ENCODE data around the gene STK38.
A peak's percentile ranks its signal among the peaks of the same experiment; 100 is the strongest.
"Not testable (repeated sequence)": the region's sequence is repeated elsewhere in the genome, so short reads cannot be mapped to it uniquely, and the experiment has no call there.

STK38 gene

DNA sequence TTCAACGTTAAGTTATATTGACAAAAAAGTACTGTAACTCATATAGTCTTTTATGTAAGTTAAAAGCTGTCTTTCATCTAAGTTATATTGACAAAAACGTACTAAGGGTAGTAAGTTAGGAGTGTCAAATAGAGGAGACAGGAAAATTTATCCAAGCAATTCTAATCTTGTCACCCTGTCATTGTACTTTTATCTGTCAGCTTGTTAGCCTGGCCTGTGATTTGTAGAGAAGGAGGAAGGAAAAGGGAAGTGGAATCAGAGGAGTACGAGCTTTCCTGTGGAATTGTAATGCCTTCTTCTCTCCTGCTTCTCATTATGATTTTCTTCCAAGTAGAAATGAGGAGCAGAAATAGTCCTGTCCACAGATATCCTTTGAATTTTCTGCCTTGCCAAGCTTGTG is 85.6 kb downstream of the STK38 start:
- Mint-ChIP-seq H3K4me1 (ENCODE audit: low read depth) (peaks cover 35% of the 10 kb centered on the region), H3K4me3 (no peak overlapping the region), H3K27ac (no peak overlapping the region), H3K9me3 (no peaks in the 10 kb centered on the region), H3K27me3 (no peaks in the 10 kb centered on the region), H3K36me3 (ENCODE audit: low read depth) (peaks cover 34% of the 10 kb centered on the region)

DNA sequence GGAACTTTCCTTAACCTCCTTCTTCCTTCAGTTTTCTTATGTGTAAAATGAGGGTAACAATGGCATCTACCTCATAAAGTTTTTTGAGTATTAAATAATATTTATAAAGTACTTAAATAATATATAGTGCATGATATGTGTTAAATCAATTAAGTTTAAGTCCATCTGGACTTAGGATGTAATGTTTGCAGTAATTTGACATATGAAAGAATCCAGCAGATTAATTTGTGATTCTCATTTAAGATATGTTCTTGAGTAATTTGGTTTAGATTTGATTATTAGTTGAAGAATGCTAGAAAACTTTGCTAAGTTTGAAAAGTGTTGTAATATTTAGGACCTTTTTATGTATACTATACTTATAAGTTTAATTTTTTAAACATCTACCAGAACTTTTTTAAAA is 86.4 kb downstream of the STK38 start:
- Mint-ChIP-seq H3K4me1 (ENCODE audit: low read depth) (peaks cover 35% of the 10 kb centered on the region), H3K27me3 (no peaks in the 10 kb centered on the region), H3K27ac (no peak overlapping the region), H3K9me3 (no peaks in the 10 kb centered on the region), H3K4me3 (no peak overlapping the region), H3K36me3 (ENCODE audit: low read depth) (peaks cover 31% of the 10 kb centered on the region)

DNA sequence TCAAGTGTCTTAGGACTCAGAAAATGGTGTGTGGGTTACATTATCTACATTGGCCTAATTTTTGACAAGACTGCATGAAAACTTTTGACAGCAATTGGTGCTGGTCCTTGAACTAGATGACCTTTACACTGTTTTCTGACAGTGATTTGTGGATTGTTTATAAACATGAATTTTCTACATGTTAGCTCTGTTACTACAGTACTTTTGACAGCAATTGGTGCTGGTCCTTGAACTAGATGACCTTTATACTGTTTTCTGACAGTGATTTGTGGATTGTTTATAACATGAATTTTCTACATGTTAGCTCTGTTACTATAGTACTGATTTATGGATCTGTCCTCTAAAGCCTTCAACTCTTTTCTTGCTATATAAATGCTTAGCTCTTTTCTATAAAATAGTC is 87.8 kb downstream of the STK38 start:
- H3K27ac Mint-ChIP-seq: no peak overlapping the region
- peaks cover 32% of the 10 kb centered on the region for H3K4me1 Mint-ChIP-seq (ENCODE audit: low read depth)
- H3K27me3 Mint-ChIP-seq: no peaks in the 10 kb centered on the region
- peaks cover 27% of the 10 kb centered on the region for H3K36me3 Mint-ChIP-seq (ENCODE audit: low read depth)
- H3K4me3 Mint-ChIP-seq: no peak overlapping the region
- H3K9me3 Mint-ChIP-seq: no peaks in the 10 kb centered on the region

DNA sequence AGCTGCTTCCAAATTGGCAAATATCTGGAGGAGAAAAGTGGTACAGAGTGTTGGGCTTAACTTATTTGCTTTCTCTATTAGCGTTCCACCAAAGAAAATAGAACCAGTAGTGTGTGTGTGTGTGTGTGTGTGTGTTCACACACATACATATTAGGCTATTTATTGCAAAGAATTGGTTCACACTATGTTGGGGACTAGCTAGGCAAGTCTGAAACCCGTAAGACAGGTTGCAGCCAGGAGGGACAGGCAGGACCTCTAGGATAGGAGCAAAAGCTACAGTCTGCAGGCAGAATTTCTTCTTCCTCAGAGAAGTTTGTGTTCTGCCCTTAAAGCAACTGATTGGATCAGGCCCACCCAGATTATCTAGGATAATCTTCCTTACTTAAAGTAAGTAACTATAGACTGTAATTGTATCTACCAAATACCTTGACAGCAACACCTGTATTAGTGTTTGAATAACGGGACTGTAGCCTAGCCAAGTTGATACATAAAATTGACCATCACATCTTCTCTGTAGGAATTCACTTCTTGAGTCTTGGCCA is 91.7 kb downstream of the STK38 start:
- Mint-ChIP-seq H3K27ac (no peak overlapping the region), H3K4me1 (ENCODE audit: low read depth) (peaks cover 17% of the 10 kb centered on the region), H3K36me3 (ENCODE audit: low read depth) (peaks cover 25% of the 10 kb centered on the region), H3K9me3 (no peaks in the 10 kb centered on the region), H3K4me3 (no peak overlapping the region), H3K27me3 (no peaks in the 10 kb centered on the region)

DNA sequence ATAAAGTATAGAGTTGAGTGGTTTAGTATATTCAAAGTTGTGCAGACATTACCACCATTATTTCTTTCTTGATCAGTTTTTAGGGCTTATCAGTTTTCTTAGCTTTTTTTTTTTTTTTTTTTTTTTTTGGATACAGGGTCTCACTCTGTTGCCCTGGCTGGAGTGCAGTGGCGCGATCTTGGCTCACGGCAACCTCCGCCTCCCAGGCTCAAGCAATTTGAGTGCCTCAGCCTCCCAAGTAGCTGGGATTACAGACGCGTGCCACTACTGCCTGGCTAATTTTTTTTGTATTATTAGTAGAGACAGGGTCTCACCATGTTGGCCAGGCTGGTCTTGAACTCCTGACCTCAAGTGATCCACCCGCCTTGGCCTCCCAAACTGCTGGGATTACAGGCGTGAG is 94.4 kb downstream of the STK38 start:
- not testable (repeated sequence) for H3K27me3 Mint-ChIP-seq, H3K27ac Mint-ChIP-seq, H3K4me3 Mint-ChIP-seq, H3K9me3 Mint-ChIP-seq
- H3K4me1 Mint-ChIP-seq (ENCODE audit: low read depth): peaks cover 30% of the 10 kb centered on the region
- peaks cover 45% of the 10 kb centered on the region for H3K36me3 Mint-ChIP-seq (ENCODE audit: low read depth)

DNA sequence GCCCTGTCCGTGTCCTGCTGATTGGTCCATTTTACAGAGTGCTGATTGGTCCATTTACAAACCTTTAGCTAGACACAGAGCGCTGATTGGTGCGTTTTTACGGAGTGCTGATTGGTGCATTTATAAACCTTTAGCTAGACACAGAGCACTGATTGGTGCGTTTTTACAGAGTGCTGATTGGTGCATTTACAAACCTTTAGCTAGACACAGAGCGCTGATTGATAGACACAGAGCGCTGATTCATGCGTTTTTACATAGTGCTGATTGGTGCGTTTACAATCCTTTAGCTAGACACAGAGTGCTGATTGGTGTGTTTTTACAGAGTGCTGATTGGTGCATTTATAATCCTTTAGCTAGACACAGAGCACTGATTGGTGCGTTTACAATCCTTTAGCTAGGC is 98.1 kb downstream of the STK38 start:
- peaks cover 47% of the 10 kb centered on the region for H3K36me3 Mint-ChIP-seq (ENCODE audit: low read depth)
- H3K4me1 Mint-ChIP-seq (ENCODE audit: low read depth): peaks cover 52% of the 10 kb centered on the region
- H3K4me3 Mint-ChIP-seq, H3K27ac Mint-ChIP-seq, H3K27me3 Mint-ChIP-seq, H3K9me3 Mint-ChIP-seq: not testable (repeated sequence)

DNA sequence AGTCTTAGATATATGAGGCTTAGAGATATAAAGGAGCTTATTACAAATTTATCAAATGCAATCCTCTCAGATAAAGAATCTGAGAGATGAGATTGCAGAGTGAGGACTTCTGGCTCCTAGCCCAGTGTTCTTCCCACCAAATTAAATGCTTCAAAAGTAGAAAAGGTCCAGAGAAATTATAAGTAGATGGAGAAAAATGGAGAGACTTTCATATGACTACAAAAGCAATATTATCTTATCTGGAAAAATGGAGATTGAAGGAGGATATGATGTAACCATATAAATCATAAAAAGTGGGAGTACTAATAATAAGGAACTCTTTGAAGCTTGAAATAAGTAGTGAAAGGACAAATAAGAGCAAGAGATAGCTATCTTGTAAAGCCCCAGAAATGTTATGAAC is 101.7 kb downstream of the STK38 start:
- H3K27ac Mint-ChIP-seq: peak overlapping the region; percentile 37
- peaks cover 76% of the 10 kb centered on the region for H3K4me1 Mint-ChIP-seq (ENCODE audit: low read depth)
- H3K36me3 Mint-ChIP-seq (ENCODE audit: low read depth): peaks cover 36% of the 10 kb centered on the region
- H3K4me3 Mint-ChIP-seq: peak overlapping the region; percentile 35
- H3K9me3 Mint-ChIP-seq: no peaks in the 10 kb centered on the region
- no peaks in the 10 kb centered on the region for H3K27me3 Mint-ChIP-seq

DNA sequence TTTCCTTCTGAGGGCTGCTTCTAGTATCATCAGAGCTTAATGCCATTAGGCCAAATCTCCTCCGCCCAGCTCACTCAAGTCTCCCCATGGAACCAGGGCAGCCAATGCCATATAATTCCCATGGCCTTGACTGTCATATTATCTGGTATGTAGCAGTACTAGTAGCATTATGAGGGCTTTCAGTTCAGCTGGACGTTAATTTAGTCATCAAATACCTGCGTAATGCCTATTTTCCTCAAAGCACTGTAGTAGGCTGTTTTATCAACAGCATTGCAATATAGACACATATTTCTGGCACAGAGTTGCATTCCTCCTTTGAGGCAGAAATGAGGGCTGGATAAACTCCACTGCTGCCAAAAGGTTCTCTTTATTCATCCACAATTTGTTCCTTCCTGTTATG is 102.8 kb downstream of the STK38 start:
- Mint-ChIP-seq H3K4me3 (peak overlapping the region; percentile 96), H3K27ac (peak overlapping the region; percentile 96), H3K36me3 (ENCODE audit: low read depth) (peaks cover 31% of the 10 kb centered on the region), H3K4me1 (ENCODE audit: low read depth) (peaks cover 65% of the 10 kb centered on the region), H3K27me3 (no peaks in the 10 kb centered on the region), H3K9me3 (no peaks in the 10 kb centered on the region)
